Transverse colon (tissue), 4 donors: ENCODE measurements around the gene ISYNA1. TPM values are rescaled to one million over a fixed set of nuclear protein-coding genes. Genes with fewer than 3 reads are reported as not detected.

ENCODE experiments used
- DNase-seq: peaks from one replicate; pipeline ENCODE4 v3.0.0-alpha.2; 2019
- H3K27ac ChIP-seq, 4 donors: fragments of 200-600 bp; sonication (generic); 2 replicates each; pipeline ENCODE4 v1.5.1; 2016 to 2018; ENCODE audit warnings: inconsistent platforms in 4 of 4
- H3K27me3 ChIP-seq: fragments of 200-600 bp; sonication (generic); 2 replicates; pipeline ENCODE4 v1.5.1; 2017; ENCODE audit warnings: inconsistent platforms
- H3K36me3 ChIP-seq, 4 donors: fragments of 200-600 bp; sonication (generic); 2 replicates each; pipeline ENCODE4 v1.5.1; 2017 to 2019; ENCODE audit warnings: inconsistent platforms in 4 of 4
- H3K4me1 ChIP-seq, 4 donors: fragments of 200-600 bp; sonication (generic); 2 replicates each; pipeline ENCODE4 v1.5.1; 2017 to 2020; ENCODE audit warnings: inconsistent platforms in 4 of 4
- H3K4me3 ChIP-seq, 4 donors: fragments of 200-600 bp; sonication (generic); 1 replicate in 1 of 4; 2 replicates in 3 of 4; pipeline versions ENCODE4 v1.5.1 to v1.6.1; 2017 to 2019; ENCODE audit warnings: inconsistent platforms in 4 of 4
- H3K9me3 ChIP-seq, 2 donors: fragments of 200-600 bp; sonication (generic); 2 replicates each; pipeline ENCODE4 v1.5.1; 2017 to 2019; ENCODE audit warnings: inconsistent platforms in 2 of 2
- CTCF ChIP-seq, 5 experiments: fragments of 200-600 bp in 3 of 5; fragments of 450-650 bp in 2 of 5; sonication (generic) in 3 of 5; IDR thresholded peaks; 1 replicate in 2 of 5; 2 replicates in 3 of 5; pipeline ENCODE4 v1.5.1; 2016 to 2017; ENCODE audit warnings: antibody characterized with exemption in 5 of 5, inconsistent platforms in 3 of 5, mild to moderate bottlenecking in 2 of 5, moderate library complexity in 1 of 5
- EP300 ChIP-seq: sonication (generic); formaldehyde crosslinking; IDR thresholded peaks from one replicate; pipeline ENCODE4 v1.6.1; 2017; ENCODE audit warnings: antibody characterized with exemption, low read depth
- POLR2A ChIP-seq: fragments of 450-650 bp; IDR thresholded peaks from one replicate; pipeline ENCODE4 v1.6.1; 2016; ENCODE audit warnings: antibody characterized with exemption, mild to moderate bottlenecking, moderate library complexity
- POLR2AphosphoS5 ChIP-seq, 3 donors: sonication (generic); formaldehyde crosslinking; IDR thresholded peaks; one replicate each; pipeline ENCODE4 v1.6.1; 2016; ENCODE audit warnings: antibody characterized with exemption in 3 of 3
- WGBS, 2 donors: methylation state at CpG; one replicate each; pipeline ENCODE4 v1.1.5; 2018; ENCODE audit warnings: low coverage in 1 of 2; 5-methylcytosine and 5-hydroxymethylcytosine counted together
- in situ Hi-C, 4 donors: fragments of 200-750 bp; cut with MboI; loops; one replicate each; pipeline versions ENCODE4 v1.15.0 to v1.15.1; 2017; ENCODE audit warnings: low sequenced_read_pairs in 3 of 4, low pct_ligation_motif_present in 1 of 4, low pct_unique_long_range_greater_than_20kb in 1 of 4
- intact Hi-C: fragments of 100-400 bp; cut with DNase I; formaldehyde crosslinking; loops from one replicate; pipeline ENCODE4 v1.15.1; 2023; ENCODE audit warnings: low total_unique reads
- total RNA-seq, 4 donors: library from RNA; depleted of rRNA; stranded (reverse); fragments of >200 nt; gene quantifications; one replicate each; pipeline ENCODE4 v1.1.0, GENCODE V29; 2016

The ISYNA1 gene
- total RNA-seq, 4 donors from 2014 or later, result 3.0 to 15.1 (median 8.8) TPM

DNA sequence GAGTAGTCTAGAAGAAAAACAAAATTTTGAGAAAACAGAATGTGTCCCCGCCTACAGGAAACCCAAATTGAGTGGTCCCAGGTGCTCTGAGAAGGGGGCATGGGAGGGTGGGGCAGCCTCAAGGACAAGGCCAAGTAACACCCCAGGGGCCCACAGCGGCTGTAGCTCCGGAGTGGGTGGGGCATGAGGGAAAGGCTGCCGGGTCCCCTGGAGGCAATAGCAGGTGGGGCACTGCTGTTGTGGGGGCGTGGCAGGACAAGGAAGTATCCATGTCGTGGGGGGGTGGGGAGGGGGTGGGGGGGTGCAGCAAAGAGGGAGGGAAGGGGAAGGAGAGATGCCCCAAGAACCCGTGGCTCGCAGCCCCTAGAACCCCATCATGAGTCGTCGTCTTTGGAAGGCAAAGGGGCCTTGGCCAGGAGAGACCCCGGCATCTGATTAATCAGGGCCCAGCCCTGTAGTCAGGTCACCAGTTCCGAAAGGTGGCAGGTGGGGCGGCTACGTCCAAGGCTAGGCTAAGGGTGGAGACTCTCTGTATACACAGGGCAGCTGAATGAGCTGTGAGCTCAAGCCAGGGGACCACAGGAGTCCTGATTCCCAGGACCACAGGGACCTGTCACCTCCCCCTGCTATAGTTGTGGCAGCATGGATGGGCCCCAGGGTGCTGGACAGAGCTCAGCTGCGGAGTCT lies 7.5 kb upstream of the ISYNA1 start:
- peaks cover 0 to 8% (median 7%) of the 10 kb centered on the region in 4 donors for H3K4me1 ChIP-seq
- in situ Hi-C loops, result loop anchor here in 1 of 4 donors (10.0 kb wide), 1 partner anchor 409 kb away; no protein-coding TSS in a partner anchor
- TF ChIP-seq POLR2AphosphoS5 (IDR thresholded peaks at IDR 0.05), result no peak
- no peak for TF ChIP-seq POLR2A
- TF ChIP-seq CTCF (IDR thresholded peaks at IDR 0.05), result no peak
- TF ChIP-seq EP300, result no peak
- intact Hi-C loops, result loop anchor here (5.0 to 10.0 kb wide), 3 partner anchors 122 to 877 kb away; partner anchors contain the start of genes MAU2 and SUGP1
- H3K4me3 ChIP-seq, result no peak overlapping the region
- no peaks in the 10 kb centered on the region for H3K9me3 ChIP-seq
- peaks cover 0 to 50% (median 17%) of the 10 kb centered on the region in 4 donors for H3K36me3 ChIP-seq
- peak overlapping the region in 1 of 4 donors; percentile 17 for H3K27ac ChIP-seq
- 67% methylated on average over 15 of the region's 15 CpGs; no CpG with 5 or more reads in 1 of the 2 donors for WGBS, 2 donors
- DNase-seq, result peak; percentile 49
- no peaks in the 10 kb centered on the region for H3K27me3 ChIP-seq

DNA sequence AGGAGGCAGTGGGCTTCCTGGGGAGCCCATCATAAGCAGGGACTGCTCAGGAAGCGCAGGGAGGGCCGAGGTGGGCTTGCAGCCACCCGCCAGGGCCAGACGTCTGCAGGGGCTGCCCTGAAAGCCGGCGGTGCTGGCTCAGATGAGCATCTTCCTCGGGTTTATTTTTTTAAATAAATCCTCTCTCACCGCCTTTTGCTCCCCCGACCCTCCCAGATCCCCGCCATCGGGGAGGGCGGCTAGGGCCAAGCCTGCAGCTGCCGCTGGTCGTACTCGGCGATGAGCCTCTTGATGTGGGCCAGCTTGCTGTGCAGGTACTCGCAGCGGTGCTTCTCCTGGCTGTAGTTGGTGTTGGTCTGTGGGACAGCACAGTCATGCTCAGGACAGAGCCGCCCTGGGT lies 6.6 kb upstream of the ISYNA1 start:
- Histone ChIP-seq H3K9me3 (no peaks in the 10 kb centered on the region), H3K4me1 (peaks cover 0 to 8% (median 7%) of the 10 kb centered on the region in 4 donors), H3K4me3 (no peak overlapping the region), H3K27me3 (no peaks in the 10 kb centered on the region), H3K27ac (peak overlapping the region in 1 of 4 donors; percentile 12), H3K36me3 (peaks cover 0 to 41% (median 15%) of the 10 kb centered on the region in 4 donors)
- 93% methylated on average over 16 of the region's 19 CpGs; no CpG with 5 or more reads in 1 of the 2 donors for WGBS, 2 donors
- DNase-seq, result no peak
- in situ Hi-C loops (loop anchor here in 1 of 4 donors (10.0 kb wide), 1 partner anchor 410 kb away; no protein-coding TSS in a partner anchor), intact Hi-C loops (loop anchor here (10.0 kb wide), 1 partner anchor 410 kb away; no protein-coding TSS in a partner anchor)
- TF ChIP-seq CTCF (IDR thresholded peaks at IDR 0.05) (no peak), POLR2A (no peak), POLR2AphosphoS5 (IDR thresholded peaks at IDR 0.05) (no peak), EP300 (no peak)

- Histone ChIP-seq H3K4me1 (peaks cover under 1 to 10% (median 7%) of the 10 kb centered on the region in 4 donors), H3K27ac (no peak overlapping the region), H3K27me3 (no peaks in the 10 kb centered on the region), H3K36me3 (peaks cover 0 to 34% (median 13%) of the 10 kb centered on the region in 4 donors), H3K4me3 (no peak overlapping the region), H3K9me3 (no peaks in the 10 kb centered on the region)
- TF ChIP-seq CTCF (IDR thresholded peaks at IDR 0.05), result no peak
- in situ Hi-C loops (loop anchor here in 1 of 4 donors (10.0 kb wide), 1 partner anchor 411 kb away; no protein-coding TSS in a partner anchor), intact Hi-C loops (loop anchor here (10.0 kb wide), 1 partner anchor 411 kb away; no protein-coding TSS in a partner anchor)
- WGBS, 2 donors, result 96% methylated on average over 11 of the region's 11 CpGs; no CpG with 5 or more reads in 1 of the 2 donors
- no peak for DNase-seq
These were observed 5.9 kb upstream of the ISYNA1 start for GRCh38 chr19:18443831-18444230.

- 98% methylated on average over 6 of the region's 6 CpGs; no CpG with 5 or more reads in 1 of the 2 donors for WGBS, 2 donors
- Histone ChIP-seq H3K4me3 (no peak overlapping the region), H3K4me1 (peaks cover 5 to 14% (median 10%) of the 10 kb centered on the region in 4 donors), H3K36me3 (peaks cover 0 to 31% (median 12%) of the 10 kb centered on the region in 4 donors), H3K27me3 (peaks cover 2% of the 10 kb centered on the region), H3K9me3 (no peaks in the 10 kb centered on the region), H3K27ac (no peak overlapping the region)
- intact Hi-C loops, result loop anchor here (10.0 kb wide), 1 partner anchor 411 kb away; no protein-coding TSS in a partner anchor
- in situ Hi-C loops, result loop anchor here in 1 of 4 donors (10.0 kb wide), 1 partner anchor 411 kb away; no protein-coding TSS in a partner anchor
- DNase-seq, result no peak
- TF ChIP-seq POLR2A, result no peak
- no peak for TF ChIP-seq EP300
- no peak for TF ChIP-seq POLR2AphosphoS5 (IDR thresholded peaks at IDR 0.05)
- TF ChIP-seq CTCF (IDR thresholded peaks at IDR 0.05), result no peak
These were observed 5.5 kb upstream of the ISYNA1 start for GRCh38 chr19:18443406-18443805.
